NCI-H748 (cell line): ENCODE measurements around the gene SAMD10.
A peak's percentile ranks its signal among the peaks of the same experiment; 100 is the strongest.
"Not testable (repeated sequence)": the region's sequence is repeated elsewhere in the genome, so short reads cannot be mapped to it uniquely, and the experiment has no call there.

ENCODE experiments used
- DNase-seq: peaks from one replicate; lab custom pipeline; 2025; ENCODE audit not compliant: unreplicated experiment; lab: John Stamatoyannopoulos, UW

Gene SAMD10

DNA sequence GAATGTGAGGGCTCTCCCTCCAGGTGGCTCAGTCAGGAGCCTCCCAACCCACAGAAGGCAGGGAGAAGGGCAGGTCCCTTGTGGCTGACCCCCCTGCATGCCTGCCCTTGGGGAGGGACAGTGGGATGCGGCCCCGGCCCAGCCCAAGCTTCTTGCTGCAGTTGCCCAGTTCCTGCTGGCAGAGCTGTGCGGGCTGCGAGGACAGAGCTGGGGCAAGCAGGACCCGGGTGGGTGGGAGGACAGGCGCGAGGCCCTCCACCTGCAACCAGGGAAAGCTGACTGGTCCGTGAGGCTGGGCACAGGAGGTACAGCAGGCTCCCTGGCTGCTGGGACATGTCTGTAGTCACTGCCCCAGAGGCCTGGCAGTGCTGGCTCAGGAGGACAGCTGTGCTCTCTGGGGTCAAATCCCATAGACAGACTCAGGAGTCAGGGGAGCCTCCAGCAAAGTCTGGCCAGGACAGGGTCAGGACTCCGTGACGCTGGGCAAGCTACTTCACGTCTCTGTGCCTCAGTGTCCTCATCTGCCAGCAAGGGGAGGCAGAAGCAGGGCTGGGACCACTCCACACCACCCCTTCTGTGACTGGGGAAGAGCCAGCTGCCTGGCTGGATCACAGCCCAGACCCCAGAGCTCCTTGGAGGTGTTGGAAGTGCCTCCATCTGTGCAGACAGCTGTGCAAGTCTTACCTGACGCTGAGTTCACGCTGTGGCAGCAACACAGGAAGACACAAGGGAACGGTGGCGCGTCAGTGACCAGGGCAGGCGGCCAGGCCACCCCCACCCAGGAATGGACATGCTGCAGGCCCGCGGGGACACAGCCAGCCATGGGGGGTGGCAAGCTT lies 36.3 kb downstream of the SAMD10 start:
- DNase-seq: no peak

DNA sequence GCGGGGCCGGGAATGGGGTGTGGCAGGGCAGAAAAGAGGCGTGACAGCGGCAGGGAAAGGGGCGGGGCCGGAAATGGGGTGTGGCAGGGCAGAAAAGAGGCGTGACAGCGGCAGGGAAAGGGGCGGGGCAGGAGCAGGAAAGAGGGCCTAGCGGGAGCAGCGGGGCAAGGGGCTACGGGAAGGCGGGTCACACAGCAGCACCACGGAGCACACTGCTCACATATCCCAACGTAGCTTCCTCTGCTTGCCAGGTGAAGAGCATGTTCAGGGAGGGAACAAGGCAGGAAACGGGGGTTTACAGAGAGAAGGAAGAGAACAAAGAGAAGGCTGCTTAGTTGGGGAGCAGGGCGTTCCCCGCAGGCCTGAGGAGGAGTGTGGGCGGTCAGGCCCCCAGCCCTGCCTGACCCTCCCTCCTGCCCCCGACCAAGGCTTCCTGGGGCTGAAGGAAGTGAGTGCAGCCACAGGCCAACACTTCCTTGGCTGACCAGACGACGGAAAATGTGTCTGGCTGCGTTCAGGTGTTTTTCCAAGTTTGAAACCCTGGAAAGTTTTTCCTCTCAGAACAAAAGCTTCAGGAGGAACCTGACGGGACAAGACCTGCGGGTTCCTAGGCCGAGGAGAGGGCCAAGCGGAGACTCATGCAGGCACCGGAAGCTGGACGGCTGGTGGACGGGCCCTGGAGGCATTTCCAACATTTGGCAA lies 37.0 kb downstream of the SAMD10 start:
- DNase-seq: peak; percentile 37

DNA sequence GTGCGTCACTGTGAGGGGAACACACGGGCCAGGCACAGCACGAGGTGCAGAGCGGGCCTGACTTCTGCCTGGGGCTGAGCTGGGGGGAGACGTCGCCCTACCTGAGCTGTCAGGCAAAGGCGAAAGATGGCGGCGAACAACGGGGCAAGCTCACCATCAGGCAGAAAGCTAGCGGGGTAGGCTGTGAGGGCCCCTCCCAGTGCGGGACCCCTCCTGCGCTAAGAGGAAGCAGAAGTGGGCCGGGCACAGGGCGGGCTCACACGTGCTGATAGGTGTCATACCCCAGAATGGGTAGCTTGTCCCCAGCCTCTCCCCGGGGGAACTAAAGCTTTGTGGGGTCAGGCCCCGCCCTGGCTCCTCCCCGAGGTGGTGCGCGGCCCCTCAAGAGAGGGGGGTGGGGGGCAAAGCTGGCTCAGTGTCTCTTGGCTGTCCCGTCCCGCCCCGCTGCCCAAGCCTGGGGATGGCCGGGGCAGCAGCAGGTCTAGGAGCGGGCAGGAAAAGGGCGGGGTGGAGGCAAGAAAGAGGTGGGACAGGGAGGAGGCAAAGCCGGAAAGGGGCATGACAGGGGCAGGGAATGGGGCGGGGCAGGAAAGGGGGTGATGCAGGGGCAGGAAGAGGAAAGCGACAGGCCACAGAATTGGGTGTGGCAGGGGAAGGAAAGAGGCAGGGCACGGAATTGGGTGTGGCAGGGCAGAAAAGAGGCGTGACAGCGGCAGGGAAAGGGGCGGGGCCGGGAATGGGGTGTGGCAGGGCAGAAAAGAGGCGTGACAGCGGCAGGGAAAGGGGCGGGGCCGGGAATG lies 38.0 kb downstream of the SAMD10 start:
- DNase-seq: no peak

DNA sequence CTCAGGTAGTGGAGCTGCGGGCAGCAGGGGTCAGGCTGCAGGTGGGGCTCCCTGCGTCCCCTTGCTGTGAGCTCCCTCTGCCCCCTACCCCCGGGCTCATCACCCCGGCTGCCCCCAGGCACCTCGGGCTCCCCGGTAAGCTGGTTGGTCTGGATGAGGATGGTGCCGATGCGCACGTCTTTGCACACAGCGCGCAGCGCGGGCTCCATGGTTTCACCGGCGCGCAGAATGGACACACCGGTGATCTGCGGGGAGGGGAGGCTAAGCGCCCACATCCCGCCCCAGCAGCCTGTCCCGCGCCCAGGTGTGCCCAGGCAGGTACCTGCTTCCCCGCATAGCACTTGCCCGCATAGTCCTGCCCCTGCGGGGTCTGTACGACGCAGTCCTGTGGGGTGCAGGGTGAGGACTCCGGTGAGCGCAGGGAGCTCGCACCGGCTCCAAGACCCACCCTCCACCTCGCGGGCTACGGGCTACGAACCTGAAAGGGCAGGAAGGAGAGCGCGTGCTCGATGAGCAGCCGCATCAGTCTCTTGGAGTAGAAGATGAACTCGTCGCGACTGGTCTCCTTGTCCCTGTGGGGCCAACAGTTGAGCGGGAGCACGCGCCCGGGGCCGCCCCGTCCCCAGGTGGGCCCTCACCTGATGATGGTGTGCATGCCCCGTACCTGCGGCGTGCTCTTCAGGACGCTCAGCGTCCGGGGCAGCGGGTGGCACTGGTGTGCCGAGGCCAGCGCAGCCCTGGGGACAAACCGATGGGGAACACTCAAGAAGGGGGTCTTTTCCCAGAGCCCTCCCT lies 38.8 kb downstream of the SAMD10 start:
- no peak for DNase-seq

DNA sequence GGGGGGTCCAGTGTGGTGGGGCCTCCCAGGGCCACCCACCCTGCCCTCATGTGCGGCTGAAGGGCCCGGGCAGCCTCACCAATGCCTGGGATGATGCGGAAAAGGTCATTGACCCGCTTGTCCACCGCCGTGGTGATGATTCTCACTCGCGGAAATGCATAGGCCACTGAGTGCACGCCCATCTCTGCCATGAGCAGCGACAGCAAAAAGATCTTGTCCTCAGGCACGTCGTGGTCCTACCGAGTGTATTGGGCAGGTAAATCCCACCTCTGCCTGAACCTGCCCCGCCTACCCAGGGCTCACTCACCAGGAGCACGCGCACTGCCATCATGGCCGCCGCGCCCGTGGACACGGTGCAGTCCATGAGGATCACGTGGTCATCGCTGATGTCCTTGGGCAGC lies 39.4 kb downstream of the SAMD10 start:
- DNase-seq: no peak

DNA sequence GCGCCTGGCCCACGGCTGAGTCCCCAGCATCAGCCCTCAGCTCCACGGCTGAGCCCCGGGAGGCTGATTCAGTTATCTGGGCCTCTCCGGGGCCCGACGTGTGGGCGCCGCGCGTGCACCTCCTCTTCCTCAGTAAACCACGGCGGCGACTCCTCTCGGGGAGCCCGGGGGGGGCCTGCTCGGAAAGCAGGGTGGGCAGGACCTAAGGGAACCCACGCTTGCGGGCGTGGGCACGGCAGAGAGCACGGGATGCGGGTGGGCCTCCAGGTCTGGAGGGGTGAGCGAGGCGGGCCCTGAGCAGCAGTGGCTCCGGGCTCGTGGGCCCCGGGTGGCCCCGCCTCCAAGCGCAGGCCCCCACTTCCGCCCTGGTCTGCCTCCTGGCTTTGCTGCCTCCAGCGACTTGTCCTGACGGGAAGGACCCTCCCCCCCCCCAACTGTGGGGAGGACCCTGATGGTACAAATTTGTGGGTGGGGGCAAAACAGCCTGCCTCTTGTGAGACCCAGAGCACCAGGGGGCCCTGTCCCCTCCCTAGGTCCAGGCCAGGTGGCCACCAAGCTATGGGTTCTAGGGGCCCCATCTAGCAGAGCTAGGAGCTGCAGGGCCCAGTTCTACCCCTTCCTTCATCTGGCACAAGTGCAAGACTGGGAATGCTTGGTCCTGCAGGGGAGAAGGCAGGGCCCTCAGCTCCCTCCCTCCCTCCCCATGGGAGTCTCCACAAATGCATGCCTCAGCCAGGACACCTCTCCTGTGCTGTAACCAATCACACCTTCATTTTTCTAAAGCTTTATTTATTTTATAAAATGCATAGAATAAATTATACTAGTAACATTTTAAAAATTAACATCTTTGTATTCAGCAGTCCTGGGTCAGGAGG lies 40.1 kb downstream of the SAMD10 start:
- DNase-seq: no peak

DNA sequence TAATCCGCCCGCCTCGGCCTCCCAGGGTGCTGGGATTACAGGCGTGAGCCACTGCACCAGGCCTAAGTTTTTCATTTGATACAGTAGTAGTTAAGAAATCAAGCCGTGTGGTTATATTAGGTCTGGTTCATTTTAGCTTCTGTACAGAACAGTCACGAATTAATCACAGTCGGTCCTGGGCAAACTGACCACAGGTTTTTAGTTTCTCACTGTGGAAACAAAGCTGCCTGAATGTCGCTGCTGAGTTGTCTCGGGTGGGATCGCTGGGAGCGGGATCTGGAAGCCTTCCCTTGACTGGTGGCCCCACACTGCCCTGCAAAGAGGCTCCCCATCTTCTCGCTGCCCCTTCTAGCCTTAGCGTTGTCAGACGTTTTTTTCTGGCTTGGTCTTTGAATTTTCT lies 41.8 kb downstream of the SAMD10 start:
- no peak for DNase-seq

DNA sequence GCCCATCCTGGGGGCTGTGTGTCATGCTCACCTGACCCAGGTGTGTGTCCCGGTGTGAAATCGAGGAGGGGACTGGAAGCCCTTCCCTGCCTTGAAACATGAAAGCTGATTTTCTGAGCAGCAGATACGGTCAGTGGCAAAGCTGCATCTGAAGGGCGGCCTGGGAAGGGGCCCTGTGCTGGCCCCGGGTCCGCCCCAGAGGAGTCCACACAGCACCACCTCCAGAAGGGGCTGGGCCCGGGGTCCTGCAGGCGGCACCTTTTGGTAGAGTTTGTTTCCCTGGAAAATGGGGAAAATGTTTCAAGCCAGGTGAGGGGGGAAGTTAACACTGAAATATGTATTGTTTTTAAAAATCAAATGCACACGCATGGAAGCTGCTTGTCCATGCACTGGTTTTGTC lies 44.0 kb downstream of the SAMD10 start:
- DNase-seq: no peak

DNA sequence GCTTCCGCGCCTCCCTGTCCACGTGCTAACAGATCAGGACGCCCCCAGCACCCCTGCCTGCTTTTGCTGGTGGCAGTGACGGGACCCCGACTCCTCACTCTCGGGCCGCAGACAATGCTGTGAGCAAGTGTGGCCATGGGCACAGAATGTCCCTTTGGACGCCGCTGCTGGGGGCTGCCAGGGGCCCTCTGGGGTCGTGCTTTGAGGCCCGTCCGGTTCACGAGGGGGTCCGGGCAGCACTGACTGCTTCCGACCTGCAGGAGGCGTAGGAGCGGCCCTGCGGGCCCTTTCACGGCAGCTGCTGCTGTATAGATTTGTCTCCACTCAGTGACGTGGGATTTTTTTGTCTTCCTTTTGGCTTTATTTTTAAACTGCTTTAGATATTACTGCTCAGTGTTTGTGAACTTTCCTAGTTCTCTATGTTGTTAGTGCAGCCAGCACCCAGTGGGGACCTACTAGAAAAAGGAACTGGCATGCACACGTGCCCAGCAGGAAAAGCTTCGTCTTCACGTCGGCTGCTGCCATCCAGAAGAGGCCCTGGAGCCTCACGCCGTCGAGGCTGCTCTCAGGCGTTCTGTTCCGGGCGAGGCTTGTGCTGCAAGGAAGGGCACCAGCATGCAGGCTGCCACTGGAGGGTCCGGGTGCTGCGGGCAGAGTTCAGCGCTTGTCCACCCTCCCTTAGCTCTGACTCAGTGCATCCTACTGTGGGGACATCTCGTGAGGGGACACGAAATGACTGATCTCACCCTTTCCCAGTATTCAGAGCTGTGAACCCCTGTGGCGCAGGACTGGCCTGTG lies 45.0 kb downstream of the SAMD10 start:
- no peak for DNase-seq

DNA sequence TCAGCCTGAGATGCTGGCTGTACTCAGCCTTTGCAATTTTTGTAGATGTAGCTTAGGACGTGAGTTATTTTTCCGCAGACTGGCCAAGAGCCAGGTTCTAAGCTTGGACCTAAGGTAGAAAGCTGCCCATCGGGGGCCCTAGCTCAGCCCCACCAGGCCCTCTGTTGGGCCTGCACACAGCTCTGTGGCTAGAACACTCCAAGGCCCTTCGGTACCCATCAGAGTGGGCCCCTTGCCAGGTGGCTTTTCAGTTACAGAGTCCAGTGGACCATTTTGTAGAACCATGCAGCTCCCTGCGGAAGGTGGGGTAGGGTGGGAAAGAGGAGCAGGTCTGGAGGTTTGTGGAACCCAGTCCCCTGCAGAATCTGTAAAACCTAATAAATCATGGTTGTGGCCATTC lies 45.8 kb downstream of the SAMD10 start:
- DNase-seq: no peak

DNA sequence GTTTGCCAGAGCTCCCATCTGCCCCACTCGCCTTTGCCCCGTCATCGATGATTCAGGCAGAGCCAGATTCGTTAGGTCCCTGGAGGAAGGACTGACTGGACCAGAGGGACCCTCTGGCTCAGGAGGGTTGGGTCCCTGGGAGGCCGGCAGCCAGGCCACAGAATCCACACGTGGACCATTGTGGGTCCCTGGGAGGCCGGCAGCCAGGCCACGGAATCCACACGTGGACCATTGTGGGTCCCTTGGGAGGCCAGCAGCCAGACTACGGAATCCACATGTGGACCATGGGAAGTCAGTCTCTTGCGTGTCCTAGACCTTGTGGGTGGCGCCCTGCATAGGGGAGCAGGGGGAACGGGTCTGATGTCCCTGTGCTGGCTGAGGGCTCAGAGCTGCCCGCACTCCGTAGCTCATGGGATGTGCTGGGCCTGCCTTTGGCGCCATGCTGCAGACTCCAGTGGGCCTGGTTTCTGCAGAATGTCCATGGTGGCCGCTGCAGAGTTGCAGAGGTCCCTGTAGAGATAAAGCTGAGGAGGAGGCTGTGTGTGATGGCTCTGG lies 46.8 kb downstream of the SAMD10 start:
- no peak for DNase-seq

DNA sequence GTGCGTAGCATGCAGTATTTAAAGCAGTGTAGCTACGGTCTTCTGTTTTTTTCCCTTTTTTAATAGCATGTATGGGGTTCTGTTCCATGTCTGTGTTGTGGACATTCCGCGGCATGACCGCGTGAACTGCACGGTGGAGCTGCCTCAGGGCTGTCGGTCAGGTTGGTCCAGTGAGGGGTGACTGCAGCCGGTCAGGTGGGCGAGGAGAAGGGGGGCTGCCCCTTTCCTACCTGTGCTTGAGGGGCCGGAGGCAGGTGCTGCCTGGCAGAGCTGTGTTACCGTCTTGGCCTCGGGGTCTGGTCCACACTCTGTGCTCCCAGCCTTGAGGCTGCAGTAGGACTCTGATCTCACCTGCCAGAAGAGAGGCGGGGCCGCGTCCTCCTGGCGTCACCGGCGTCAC lies 47.7 kb downstream of the SAMD10 start:
- no peak for DNase-seq

DNA sequence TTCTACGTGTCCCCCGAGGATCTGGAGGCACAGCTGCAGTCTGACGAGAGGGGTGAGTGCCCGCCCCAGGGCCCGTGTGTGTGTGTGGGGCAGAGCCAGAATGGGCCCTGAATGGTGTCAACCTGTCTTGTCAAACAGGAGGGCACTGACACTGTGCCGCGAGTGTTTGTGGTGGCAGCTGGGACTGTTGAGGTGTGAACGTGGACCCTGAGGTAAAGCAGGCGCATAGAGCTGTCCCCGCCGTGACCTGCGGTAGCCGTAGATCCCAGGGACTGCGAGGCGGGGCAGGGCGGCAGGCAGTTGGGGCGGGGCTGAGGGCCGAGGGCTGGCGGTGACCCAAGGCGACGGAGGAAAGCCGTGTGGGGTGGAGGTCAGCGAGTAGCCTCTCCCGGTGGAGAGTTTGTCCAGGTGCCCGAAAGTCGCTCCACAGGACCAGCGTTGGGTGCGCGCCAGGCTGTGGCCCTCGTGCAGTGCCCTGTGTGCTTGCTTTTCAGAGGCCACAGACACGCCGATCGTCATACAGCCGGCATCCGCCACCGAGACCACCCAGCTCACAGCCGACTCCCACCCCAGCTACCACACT lies 48.4 kb downstream of the SAMD10 start:
- DNase-seq: no peak

DNA sequence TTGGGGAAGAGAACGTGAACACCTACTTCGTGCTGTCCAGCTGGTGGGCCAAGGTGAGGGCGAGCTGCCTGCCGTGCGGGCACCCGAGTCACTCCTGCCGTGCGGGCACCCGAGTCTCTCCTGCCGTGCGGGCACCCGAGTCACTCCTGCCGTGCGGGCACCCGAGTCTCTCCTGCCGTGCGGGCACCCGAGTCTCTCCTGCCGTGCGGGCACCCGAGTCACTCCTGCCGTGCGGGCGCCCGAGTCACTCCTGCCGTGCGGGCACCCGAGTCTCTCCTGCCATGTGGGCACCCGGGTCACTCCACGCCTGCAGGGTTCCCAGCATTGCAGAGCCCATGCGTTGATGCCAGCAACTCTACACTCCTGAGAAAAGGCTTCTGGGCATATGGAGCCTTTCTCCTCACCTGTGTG lies 50.0 kb downstream of the SAMD10 start:
- DNase-seq: not testable (repeated sequence)

DNA sequence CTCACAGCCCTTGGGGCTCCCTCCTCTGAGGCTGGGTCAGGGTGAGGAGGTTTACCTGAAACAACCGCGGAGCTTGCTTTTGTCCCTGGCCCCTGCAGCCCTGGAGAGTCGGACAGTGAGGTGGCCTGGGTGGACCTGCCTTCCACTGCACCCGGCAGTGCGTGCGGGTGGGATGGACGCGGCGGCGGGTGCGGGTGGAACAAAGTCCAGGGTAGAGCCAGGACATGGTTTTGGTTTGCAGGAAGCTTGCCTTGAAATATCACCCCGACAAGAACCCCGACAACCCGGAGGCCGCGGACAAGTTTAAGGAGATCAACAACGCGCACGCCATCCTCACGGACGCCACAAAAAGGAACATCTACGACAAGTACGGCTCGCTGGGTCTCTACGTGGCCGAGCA lies 50.4 kb downstream of the SAMD10 start:
- DNase-seq: no peak

DNA sequence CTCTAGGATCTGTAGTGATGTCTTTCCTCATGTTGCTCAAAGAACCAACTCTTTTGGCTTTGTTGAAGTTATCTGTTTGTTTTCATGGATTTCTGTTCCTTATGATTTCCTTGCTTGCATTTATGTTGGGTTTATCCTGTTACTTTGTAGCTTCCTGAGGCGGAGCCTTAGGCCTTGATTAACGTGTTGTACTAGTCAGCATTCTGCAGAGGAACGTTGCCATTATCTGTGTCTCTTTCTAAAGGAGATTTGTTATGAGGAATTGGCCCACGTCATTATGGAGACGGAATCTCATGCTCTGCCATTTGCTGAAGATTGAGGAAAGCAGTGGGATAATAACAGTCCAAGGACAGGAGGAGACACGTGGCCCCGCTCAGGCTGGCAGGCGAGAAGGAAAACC lies 53.1 kb downstream of the SAMD10 start:
- no peak for DNase-seq

DNA sequence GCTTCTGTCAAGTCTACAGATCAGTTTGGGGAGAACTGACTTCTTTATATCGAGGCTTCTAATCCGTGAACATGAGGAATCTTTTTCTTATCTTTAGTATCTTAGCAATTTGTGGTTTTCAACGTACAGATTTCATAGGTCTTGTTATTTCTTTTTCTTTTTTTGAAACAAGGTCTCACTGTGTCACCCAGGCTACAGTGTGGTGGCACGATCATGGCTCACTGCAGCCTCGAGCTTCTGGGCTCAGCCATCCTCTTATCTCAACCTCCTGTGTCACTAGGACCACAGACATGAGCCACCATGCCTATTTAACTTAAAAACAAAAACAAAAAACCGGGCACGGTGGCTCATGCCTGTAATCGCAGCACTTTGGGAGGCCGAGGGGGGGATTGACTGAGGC lies 55.2 kb downstream of the SAMD10 start:
- DNase-seq: no peak
